ENCODE data around the gene SLC25A26.
A peak's percentile ranks its signal among the peaks of the same experiment; 100 is the strongest.

SLC25A26 gene

GRCh38 chr3:66338927-66339326 lies 118.1 kb downstream of the SLC25A26 start:
- no peak for DNase-seq

GRCh38 chr3:66342717-66343356 lies 122.0 kb downstream of the SLC25A26 start:
- DNase-seq, result no peak

GRCh38 chr3:66344391-66344811 lies 123.6 kb downstream of the SLC25A26 start:
- no peak for DNase-seq

GRCh38 chr3:66344848-66345578 lies 124.2 kb downstream of the SLC25A26 start:
- DNase-seq, result no peak

GRCh38 chr3:66348704-66349103 lies 127.9 kb downstream of the SLC25A26 start:
- no peak for DNase-seq

GRCh38 chr3:66350601-66351000 lies 129.8 kb downstream of the SLC25A26 start:
- no peak for DNase-seq

GRCh38 chr3:66353039-66353438 lies 132.2 kb downstream of the SLC25A26 start:
- no peak for DNase-seq

- no peak for DNase-seq
Measured at GRCh38 chr3:66353530-66353929, 132.7 kb downstream of the SLC25A26 start.

- no peak for DNase-seq
Measured at GRCh38 chr3:66354001-66354400, 133.2 kb downstream of the SLC25A26 start.

- no peak for DNase-seq
Measured at GRCh38 chr3:66355394-66355793, 134.6 kb downstream of the SLC25A26 start.

GRCh38 chr3:66355997-66356396 lies 135.2 kb downstream of the SLC25A26 start:
- no peak for DNase-seq

- DNase-seq, result no peak
Measured at GRCh38 chr3:66361356-66361755, 140.6 kb downstream of the SLC25A26 start.

GRCh38 chr3:66362541-66362941 lies 141.7 kb downstream of the SLC25A26 start:
- DNase-seq, result no peak

GRCh38 chr3:66363148-66363547 lies 142.3 kb downstream of the SLC25A26 start:
- DNase-seq, result no peak

- no peak for DNase-seq
Measured at GRCh38 chr3:66365080-66365479, 144.3 kb downstream of the SLC25A26 start.

GRCh38 chr3:66366747-66367146 lies 145.9 kb downstream of the SLC25A26 start:
- no peak for DNase-seq

- no peak for DNase-seq
Measured at GRCh38 chr3:66367979-66368378, 147.2 kb downstream of the SLC25A26 start.

- DNase-seq, result no peak
Measured at GRCh38 chr3:66370179-66370578, 149.4 kb downstream of the SLC25A26 start.

- no peak for DNase-seq
Measured at GRCh38 chr3:66371432-66371831, 150.6 kb downstream of the SLC25A26 start.

GRCh38 chr3:66372681-66373350 lies 152.0 kb downstream of the SLC25A26 start:
- peak; percentile 12 for DNase-seq

- DNase-seq, result no peak
Measured at GRCh38 chr3:66376568-66376967, 155.8 kb downstream of the SLC25A26 start.

- no peak for DNase-seq
Measured at GRCh38 chr3:66377800-66378199, 157.0 kb downstream of the SLC25A26 start.

GRCh38 chr3:66378256-66378655 lies 157.5 kb downstream of the SLC25A26 start:
- DNase-seq, result peak; percentile 14

- DNase-seq, result no peak
Measured at GRCh38 chr3:66379565-66379964, 158.8 kb downstream of the SLC25A26 start.

Data from stimulated activated CD4-positive, alpha-beta T cell treated with anti-CD3 and anti-CD28 coated beads, Interleukin-12 subunit alpha, Interleukin-12 subunit beta, amount 100 ng/mL, for 4 hours (primary cell).